Vagina (tissue), 2 donors: ENCODE data around the gene BROX. TPM values are rescaled to one million over a fixed set of nuclear protein-coding genes. Genes with fewer than 3 reads are reported as not detected.
"Not testable (repeated sequence)": the region's sequence is repeated elsewhere in the genome, so short reads cannot be mapped to it uniquely, and the experiment has no call there.

Experiments
- DNase-seq, 2 donors: peaks; one replicate each; pipeline ENCODE4 v3.0.0-alpha.2; 2017; ENCODE audit errors: extremely low spot score in 2 of 2
- H3K27ac ChIP-seq: fragments of 200-600 bp; sonication (generic); one replicate; pipeline ENCODE4 v1.5.1; 2019
- H3K27me3 ChIP-seq: fragments of 200-600 bp; sonication (generic); one replicate; pipeline ENCODE4 v1.5.1; 2019
- H3K36me3 ChIP-seq, 2 donors: fragments of 200-600 bp; sonication (generic); one replicate each; pipeline ENCODE4 v1.5.1; 2017 to 2019
- H3K4me1 ChIP-seq: fragments of 200-600 bp; sonication (generic); one replicate; pipeline ENCODE4 v1.5.1; 2019
- H3K4me3 ChIP-seq, 2 donors: fragments of 200-600 bp; sonication (generic); 1 replicate in 1 of 2; 2 replicates in 1 of 2; pipeline ENCODE4 v1.5.1; 2016 to 2019
- H3K9me3 ChIP-seq: fragments of 200-600 bp; sonication (generic); one replicate; pipeline ENCODE4 v1.5.1; 2019
- POLR2A ChIP-seq, 2 donors: fragments of 450-650 bp; IDR thresholded peaks; one replicate each; pipeline ENCODE4 v1.6.1; 2017; ENCODE audit warnings: antibody characterized with exemption in 2 of 2, mild to moderate bottlenecking in 2 of 2, moderate library complexity in 2 of 2
- POLR2AphosphoS5 ChIP-seq, 2 donors: sonication (generic); formaldehyde crosslinking; IDR thresholded peaks; one replicate each; pipeline ENCODE4 v1.9.0; 2017; ENCODE audit warnings: antibody characterized with exemption in 2 of 2, mild to moderate bottlenecking in 2 of 2, low read depth in 1 of 2; ENCODE audit not compliant: insufficient read depth in 1 of 2
- intact Hi-C: fragments of 100-400 bp; cut with DNase I; formaldehyde crosslinking; loops from one replicate; pipeline ENCODE4 v1.15.1; 2023
- total RNA-seq: library from RNA; depleted of rRNA; stranded (reverse); fragments of >200 nt; gene quantifications from one replicate; pipeline ENCODE4 v1.2.3, GENCODE V29; 2016
- TF ChIP-seq, protein P1 (sequence below), 3 experiments: fragments of 450-650 bp in 2 of 3; fragments of 200-600 bp in 1 of 3; sonication (generic) in 1 of 3; IDR thresholded peaks; one replicate each; pipeline ENCODE4 v1.5.1; 2017 to 2019; ENCODE audit warnings: antibody characterized with exemption in 3 of 3, mild to moderate bottlenecking in 2 of 3, moderate library complexity in 2 of 3

Gene BROX
- total RNA-seq, 1 donor from 2014 or later = 26.0 TPM

- no peaks in the 10 kb centered on the region for H3K36me3 ChIP-seq
- H3K4me1 ChIP-seq = no peaks in the 10 kb centered on the region
- no peak for DNase-seq
- TF ChIP-seq, protein P1, sequence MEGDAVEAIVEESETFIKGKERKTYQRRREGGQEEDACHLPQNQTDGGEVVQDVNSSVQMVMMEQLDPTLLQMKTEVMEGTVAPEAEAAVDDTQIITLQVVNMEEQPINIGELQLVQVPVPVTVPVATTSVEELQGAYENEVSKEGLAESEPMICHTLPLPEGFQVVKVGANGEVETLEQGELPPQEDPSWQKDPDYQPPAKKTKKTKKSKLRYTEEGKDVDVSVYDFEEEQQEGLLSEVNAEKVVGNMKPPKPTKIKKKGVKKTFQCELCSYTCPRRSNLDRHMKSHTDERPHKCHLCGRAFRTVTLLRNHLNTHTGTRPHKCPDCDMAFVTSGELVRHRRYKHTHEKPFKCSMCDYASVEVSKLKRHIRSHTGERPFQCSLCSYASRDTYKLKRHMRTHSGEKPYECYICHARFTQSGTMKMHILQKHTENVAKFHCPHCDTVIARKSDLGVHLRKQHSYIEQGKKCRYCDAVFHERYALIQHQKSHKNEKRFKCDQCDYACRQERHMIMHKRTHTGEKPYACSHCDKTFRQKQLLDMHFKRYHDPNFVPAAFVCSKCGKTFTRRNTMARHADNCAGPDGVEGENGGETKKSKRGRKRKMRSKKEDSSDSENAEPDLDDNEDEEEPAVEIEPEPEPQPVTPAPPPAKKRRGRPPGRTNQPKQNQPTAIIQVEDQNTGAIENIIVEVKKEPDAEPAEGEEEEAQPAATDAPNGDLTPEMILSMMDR (IDR thresholded peaks at IDR 0.05) = no peak
- TF ChIP-seq POLR2AphosphoS5 (IDR thresholded peaks at IDR 0.05; ENCODE audit: insufficient read depth in 1 of 2, low read depth in 1 of 2) (no peak), POLR2A (IDR thresholded peaks at IDR 0.05) (no peak)
- H3K4me3 ChIP-seq = no peak overlapping the region
- no peak overlapping the region for H3K27ac ChIP-seq
- intact Hi-C loops = no loop called here
- no peaks in the 10 kb centered on the region for H3K27me3 ChIP-seq
- H3K9me3 ChIP-seq = no peaks in the 10 kb centered on the region
Observed at GRCh38 chr1:222759451-222760035, 47.2 kb downstream of the BROX start.

DNA sequence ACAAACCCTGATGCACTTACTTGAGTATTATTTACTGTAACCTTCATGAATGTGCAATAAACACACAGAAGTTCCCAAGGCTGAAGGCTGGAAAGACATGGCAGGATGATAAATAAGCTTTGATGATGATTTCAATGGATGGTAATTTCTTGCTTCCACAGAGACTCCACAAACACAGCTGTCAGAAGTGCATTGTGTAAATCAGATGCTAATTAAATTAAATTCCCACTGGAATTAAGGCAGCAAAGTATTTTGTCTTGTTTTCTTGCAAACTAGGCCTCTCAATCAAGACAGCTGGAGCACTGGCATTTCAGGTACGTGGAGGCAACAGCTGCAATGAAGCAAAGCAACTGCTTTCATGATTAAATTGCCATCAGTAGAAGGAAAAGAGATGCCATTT is 48.7 kb downstream of the BROX start:
- TF ChIP-seq POLR2AphosphoS5 (IDR thresholded peaks at IDR 0.05; ENCODE audit: insufficient read depth in 1 of 2, low read depth in 1 of 2) = no peak
- no peaks in the 10 kb centered on the region for H3K4me1 ChIP-seq
- intact Hi-C loops = no loop called here
- no peak overlapping the region for H3K27ac ChIP-seq
- H3K4me3 ChIP-seq = no peak overlapping the region
- H3K9me3 ChIP-seq = no peaks in the 10 kb centered on the region
- H3K36me3 ChIP-seq = no peaks in the 10 kb centered on the region
- H3K27me3 ChIP-seq = no peaks in the 10 kb centered on the region
- DNase-seq = no peak

DNA sequence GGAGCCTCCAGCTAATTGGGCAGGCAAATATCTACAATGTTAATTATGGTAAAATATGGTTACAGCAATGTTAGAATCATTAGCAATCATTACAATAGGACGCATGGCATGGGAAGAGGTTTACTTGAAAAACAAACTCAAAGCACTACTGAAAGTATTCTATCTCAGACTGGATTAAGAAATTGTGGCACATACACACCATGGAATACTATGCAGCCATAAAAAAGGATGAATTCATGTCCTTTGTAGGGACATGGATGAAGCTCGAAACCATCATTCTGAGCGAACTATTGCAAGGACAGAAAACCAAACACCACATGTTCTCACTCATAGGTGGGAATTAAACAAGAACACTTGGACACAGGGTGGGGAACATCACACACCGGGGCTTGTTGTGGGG is 49.8 kb downstream of the BROX start:
- H3K27ac ChIP-seq, H3K9me3 ChIP-seq, intact Hi-C loops, H3K4me3 ChIP-seq, H3K27me3 ChIP-seq, DNase-seq, H3K4me1 ChIP-seq, H3K36me3 ChIP-seq: not testable (repeated sequence)

- intact Hi-C loops = no loop called here
- Histone ChIP-seq H3K4me3 (no peak overlapping the region), H3K9me3 (no peaks in the 10 kb centered on the region), H3K36me3 (no peaks in the 10 kb centered on the region), H3K4me1 (no peaks in the 10 kb centered on the region), H3K27ac (no peak overlapping the region), H3K27me3 (no peaks in the 10 kb centered on the region)
- TF ChIP-seq POLR2AphosphoS5 (IDR thresholded peaks at IDR 0.05; ENCODE audit: insufficient read depth in 1 of 2, low read depth in 1 of 2) (no peak), POLR2A (IDR thresholded peaks at IDR 0.05) (no peak)
- TF ChIP-seq, protein P1 (IDR thresholded peaks at IDR 0.05) = no peak
- no peak for DNase-seq
Observed at GRCh38 chr1:222767152-222767571, 54.8 kb downstream of the BROX start.

- H3K9me3 ChIP-seq = no peaks in the 10 kb centered on the region
- no peaks in the 10 kb centered on the region for H3K36me3 ChIP-seq
- DNase-seq = no peak
- no peak overlapping the region for H3K27ac ChIP-seq
- no peak overlapping the region for H3K4me3 ChIP-seq
- intact Hi-C loops = no loop called here
- H3K27me3 ChIP-seq = no peaks in the 10 kb centered on the region
- H3K4me1 ChIP-seq = no peaks in the 10 kb centered on the region
- TF ChIP-seq, protein P1 (IDR thresholded peaks at IDR 0.05) = no peak
- no peak for TF ChIP-seq POLR2AphosphoS5 (IDR thresholded peaks at IDR 0.05; ENCODE audit: insufficient read depth in 1 of 2, low read depth in 1 of 2)
- TF ChIP-seq POLR2A (IDR thresholded peaks at IDR 0.05) = no peak
Observed at GRCh38 chr1:222768592-222768991, 56.2 kb downstream of the BROX start.

DNA sequence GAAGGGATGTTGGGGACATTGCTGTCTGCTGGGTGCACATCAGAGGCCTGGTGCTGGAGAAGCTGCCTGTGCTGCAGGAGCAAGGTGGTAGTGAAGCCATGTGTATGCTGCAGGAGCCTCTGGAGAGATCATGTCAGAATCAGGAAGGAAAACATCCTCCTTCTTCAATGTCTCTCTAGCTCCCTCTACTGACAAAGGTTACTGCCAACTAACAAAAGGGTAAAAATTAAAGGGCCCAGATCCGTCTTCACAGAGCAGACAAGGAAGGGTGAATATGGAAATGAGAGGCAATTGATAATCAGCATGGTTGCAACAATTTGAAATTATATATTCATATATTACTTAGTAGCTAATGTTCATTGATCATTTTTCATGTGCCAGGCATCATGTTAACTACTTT is 56.8 kb downstream of the BROX start:
- Histone ChIP-seq H3K4me1 (no peaks in the 10 kb centered on the region), H3K27me3 (no peaks in the 10 kb centered on the region), H3K9me3 (no peaks in the 10 kb centered on the region), H3K36me3 (no peaks in the 10 kb centered on the region), H3K4me3 (no peak overlapping the region), H3K27ac (no peak overlapping the region)
- TF ChIP-seq POLR2A (IDR thresholded peaks at IDR 0.05) (no peak), POLR2AphosphoS5 (IDR thresholded peaks at IDR 0.05; ENCODE audit: insufficient read depth in 1 of 2, low read depth in 1 of 2) (no peak)
- TF ChIP-seq, protein P1 (IDR thresholded peaks at IDR 0.05) = no peak
- intact Hi-C loops = no loop called here
- DNase-seq = no peak
